ENCODE results near the gene GATA6.

GATA6 gene

GRCh38 chr18:22169011-22169888, at the start of gene GATA6:
Gene GATA6, plus strand, starts transcription at chr18:22169589. Its CDS starts 1,556 bp downstream, at chr18:22171145.
- no peak for DNase-seq (ENCODE audit: low spot score)

- DNase-seq (ENCODE audit: low spot score): no peak
Observed at GRCh38 chr18:22124970-22125369, 44.4 kb upstream of the GATA6 start.

GRCh38 chr18:22128954-22129353, 40.4 kb upstream of the GATA6 start:
- DNase-seq (ENCODE audit: low spot score): no peak

DNA sequence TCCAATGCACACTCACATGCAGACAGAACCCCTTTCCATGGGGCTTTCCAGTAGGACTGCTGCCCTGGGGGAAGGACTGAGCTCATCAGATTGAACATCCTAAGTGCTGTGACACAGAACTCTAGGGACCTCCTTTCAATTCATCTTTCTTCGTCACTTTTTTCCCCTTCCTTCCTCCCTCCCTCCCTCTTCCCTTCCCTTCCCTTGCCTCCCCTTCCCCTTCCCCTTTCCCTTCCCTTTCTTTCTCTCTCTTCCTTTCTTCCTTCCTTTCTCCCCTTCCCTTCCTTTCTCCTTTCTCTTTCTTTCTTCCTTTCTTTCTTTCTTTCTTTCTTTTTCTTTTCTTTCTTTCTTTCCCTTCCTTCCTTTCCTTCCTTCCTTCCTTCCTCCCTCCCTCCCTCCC, 39.6 kb upstream of the GATA6 start:
- DNase-seq (ENCODE audit: low spot score): no peak

DNA sequence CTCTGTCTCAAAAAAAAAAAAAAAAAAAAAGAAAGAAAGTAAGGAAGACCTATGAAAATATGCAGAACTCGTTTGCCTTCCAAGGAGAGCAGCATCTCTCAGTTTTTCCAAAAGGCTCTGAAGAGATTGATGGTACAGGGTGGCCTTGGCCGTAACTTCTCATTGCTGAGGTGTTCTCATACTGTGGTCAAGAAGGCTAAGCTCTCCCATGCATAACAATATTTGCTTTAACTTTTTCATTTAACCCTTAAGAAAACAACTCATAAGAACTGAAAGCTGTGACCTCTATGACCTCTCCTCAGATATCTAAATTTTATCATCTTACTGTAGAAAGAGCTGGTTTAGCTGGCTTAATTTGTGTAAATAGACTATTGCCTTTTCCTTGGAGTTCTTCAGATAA, 37.1 kb upstream of the GATA6 start:
- no peak for DNase-seq (ENCODE audit: low spot score)

DNA sequence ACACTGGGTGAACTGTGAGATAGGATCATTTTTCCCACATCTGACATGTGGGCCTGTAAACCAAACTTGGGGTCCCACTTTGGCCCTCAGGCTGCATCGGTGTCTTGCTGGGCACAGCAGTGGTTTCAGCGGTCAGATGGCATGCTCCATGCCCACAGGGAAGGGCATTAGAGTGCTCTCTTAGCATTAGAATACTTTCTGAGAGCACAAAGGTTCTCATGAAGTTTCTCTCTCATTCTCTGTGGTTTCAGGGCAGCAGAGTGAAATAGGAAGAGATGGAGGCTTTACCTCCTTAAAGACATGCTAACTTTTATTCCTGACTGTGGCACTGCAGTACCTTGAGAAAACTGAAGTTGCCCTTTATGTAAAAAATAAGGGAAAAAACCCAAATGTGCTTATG, 36.6 kb upstream of the GATA6 start:
- no peak for DNase-seq (ENCODE audit: low spot score)

DNA sequence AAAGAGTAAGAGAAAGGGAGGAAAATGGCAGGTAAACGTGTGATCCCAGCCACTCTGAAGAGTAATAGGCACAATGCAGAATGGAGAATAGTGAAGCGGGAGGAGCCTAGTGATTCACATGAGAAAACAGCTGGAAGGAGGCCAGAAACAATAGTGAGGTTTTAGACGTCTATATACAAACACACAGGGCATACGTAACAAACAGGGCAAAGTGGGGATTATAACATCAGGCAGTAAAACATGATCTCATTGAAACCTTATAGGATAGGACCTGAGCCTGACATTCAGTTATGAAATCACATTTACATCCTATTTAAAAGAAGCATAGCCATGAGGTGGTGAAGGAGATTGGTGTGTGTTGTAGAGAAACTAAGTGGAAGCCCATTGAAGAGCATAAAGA, 33.0 kb upstream of the GATA6 start:
- no peak for DNase-seq (ENCODE audit: low spot score)

DNA sequence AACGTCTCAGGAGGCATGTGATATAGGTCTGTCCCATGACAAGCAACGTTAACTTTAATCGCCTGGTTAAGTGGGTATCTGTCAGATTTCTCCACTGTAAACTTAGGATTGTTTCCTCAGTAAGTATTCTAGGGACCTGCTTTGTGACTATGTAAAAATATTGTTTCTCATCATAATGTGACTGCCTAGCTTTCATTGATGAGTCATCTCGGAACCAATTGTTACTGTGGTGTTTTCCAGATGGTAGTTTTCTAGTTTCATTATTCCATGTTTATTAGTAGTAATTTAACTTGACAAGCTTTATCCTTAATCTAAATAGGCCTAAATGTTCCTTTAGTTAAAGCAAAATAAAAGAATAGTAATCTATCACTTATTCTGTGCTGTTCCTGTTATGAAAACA, 28.2 kb upstream of the GATA6 start:
- DNase-seq (ENCODE audit: low spot score): no peak

DNA sequence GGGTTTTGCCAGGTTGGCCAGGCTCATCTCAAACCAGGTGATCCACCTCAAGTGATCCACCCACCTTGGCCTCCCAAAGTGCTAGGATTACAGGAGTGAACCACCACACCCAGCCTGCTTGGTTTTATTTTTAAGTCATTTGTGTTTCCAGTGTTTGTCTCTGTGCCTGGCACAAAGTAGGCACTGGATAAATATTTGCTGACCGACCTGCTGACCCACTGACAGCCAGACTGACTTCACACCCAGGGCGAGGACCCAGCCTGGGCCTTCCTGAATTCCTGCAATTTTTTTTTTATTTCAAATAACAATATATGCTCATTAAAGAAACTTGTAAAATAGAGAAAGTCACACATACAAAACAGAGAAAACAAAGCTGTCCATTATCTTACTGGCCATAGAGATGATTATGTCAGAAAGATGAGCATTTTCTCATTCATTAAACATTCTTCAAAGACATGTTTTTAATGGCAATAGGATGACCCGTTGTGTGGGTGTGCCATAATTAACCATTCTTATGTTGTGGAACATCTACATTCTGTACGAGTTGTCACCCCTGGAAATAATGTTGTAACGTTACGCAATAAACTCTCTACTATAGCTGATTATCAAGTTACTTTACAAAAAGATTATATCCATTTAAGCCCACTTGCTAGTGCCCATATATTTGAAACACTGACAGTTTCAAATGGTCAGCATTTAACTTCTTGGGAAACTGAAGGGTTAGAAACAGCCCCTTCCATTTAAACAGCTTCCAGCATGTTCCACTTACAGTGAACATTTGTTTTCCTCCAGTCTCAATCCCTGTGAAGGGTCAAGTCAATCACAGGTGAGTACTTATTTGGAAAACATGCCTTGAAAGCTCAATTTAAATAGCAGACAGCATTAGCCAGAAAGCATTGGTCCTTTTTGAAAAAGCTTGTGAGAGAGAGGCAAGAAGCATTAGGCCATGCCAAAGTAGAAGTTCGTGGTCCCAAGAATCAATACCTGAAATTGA, 25.7 kb upstream of the GATA6 start:
- no peak for DNase-seq (ENCODE audit: low spot score)

- DNase-seq (ENCODE audit: low spot score): no peak
Observed at GRCh38 chr18:22145160-22145559, 24.2 kb upstream of the GATA6 start.

DNA sequence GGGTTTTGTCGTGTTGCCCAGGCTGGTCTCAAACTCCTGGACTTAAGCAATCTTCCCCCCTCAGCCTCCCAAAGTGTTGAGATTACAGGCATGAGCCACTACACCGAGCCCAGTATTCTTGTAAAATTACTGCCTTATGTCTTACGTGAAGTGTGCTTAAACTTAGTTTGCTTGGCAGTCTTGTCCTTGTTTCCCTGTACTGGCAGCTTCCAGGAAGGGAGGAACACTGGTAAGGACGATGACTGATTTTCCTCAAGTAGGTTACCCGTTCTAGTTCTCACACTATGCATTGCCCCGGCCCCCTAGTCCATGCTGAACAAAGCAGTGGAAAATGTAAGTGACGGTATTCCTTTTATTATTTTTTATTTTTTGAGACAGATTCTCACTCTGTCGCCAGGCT, 19.7 kb upstream of the GATA6 start:
- no peak for DNase-seq (ENCODE audit: low spot score)

GRCh38 chr18:22152093-22152492, 17.3 kb upstream of the GATA6 start:
- DNase-seq (ENCODE audit: low spot score): no peak

DNA sequence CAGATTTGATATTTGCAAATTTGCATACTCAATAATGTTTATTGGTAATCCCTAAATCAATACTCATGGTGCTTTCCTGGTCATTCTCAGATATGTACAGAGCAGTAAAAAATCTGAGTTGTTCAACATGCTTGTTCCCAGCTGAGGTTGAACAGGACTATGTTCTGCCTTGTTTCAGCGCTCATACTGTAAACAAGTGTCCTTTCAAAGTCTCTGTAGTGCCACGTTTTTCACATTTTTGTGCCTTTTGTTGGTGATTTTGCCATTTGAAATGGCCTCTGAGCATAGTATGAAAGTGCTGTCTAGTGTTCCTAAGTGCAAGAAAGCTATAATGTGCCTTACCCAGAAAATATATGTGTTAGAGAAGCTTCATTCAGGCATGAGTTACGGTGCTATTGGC, 16.0 kb upstream of the GATA6 start:
- no peak for DNase-seq (ENCODE audit: low spot score)

DNA sequence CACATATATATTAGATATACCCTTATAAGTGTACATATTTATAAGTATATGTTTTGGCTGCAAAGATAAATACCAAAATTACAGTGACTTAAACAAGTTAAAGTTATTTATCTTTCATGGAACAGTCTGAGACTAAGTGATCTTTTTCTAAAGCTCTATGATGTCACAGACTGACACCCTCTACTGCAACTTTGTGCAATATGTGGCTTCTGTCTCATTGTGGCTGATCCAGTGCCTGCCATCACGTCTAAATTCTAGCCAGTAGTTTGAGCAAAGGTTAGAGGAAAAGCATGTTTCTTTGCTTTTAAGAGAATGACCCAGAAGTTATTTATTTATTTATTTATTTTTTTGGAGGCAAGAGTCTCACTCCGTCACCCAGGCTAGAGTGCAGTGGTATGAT, 13.8 kb upstream of the GATA6 start:
- DNase-seq (ENCODE audit: low spot score): no peak

DNA sequence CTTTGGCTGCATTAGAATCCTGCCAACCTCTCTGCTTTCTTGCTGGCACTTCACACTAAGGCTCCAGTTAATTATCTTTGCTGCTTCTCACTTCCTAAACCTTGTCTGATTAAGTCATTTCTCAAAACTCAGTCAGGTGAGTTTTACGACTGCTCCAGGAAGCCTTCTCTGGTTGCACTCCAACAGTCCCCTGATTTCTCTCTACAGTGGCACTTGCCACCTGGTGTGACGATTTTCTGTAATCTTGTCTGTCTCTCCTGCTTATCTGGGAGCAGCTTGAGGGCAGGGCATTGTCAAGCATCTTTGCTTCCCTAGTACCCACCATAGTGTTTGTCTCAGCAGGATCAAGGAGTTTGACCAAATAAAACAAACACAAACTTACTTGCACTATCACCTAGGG, 10.4 kb upstream of the GATA6 start:
- DNase-seq (ENCODE audit: low spot score): no peak

DNA sequence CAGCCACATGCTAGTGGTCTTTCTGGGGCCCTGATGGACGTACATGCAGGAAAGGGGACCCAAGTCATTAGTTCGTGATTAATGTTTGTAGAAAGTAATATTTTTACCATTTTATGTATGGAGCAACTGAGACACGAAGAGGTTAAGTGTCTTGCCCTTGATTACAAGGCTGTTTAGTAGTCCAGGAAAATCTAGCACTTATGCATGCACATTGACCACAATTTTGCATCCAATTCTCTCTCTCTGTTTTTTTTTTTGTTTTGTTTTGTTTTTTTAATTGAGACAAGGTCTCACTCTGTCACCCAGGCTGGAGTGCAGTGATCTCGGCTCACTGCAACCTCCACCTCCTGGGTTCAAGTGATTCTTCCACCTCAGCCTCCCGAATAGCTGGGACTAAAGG, 8.3 kb upstream of the GATA6 start:
- no peak for DNase-seq (ENCODE audit: low spot score)

- DNase-seq (ENCODE audit: low spot score): no peak
Observed at GRCh38 chr18:22163416-22164161, 5.8 kb upstream of the GATA6 start.

- DNase-seq (ENCODE audit: low spot score): no peak
Observed at GRCh38 chr18:22164337-22165048, 4.9 kb upstream of the GATA6 start.

DNA sequence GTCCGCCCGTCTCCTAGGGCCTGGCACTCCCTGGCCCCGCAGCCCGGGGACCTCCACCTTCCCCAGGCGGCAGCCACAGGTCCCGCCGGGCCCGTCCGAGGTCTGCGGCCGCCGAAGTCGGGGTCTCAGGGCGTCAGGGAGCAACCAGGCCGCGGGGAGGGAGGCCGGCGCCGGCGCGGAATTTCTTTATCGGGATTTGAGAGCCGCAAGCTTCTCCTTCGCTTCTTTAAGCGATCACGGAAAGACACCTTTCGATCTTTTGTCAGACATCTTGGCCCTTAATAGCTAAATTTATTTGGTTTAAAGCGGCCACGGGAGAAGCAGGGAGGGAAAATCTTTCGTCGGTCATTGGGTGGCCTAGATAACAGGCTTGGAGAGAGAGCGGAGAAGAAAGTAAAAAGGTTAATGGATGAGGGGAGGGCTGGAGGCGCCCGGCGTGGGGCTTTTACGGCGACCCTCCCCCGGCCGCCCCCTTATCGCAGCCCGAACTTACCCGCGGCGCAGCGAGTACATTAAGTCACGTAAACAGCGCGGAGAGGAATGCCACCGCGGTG, 4.3 kb upstream of the GATA6 start:
- DNase-seq (ENCODE audit: low spot score): no peak

DNA sequence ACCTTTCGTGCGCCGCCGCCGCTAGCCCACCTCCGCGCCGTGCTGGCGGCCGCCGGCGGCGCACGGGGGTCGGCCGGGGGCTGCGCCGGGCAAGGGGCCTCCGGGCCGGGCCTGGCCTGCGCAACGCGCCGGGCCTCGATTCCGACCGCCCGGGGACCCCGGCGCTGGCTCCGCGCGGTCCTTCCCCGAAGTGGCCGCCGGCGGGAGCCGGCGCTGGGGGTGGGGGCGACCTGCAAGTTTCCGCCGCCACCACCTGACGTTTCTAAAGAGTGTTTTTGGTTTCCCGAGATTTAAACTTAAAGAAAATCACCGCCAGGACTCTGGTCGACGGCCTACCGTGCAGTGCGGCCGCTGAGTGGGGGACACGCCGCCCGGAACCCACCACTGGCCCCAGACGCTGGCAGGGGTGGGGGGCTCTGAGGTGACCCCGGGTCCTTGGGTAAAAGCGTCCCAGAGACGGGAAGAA, 3.8 kb upstream of the GATA6 start:
- DNase-seq (ENCODE audit: low spot score): no peak

Data from putamen (tissue), 1 donor.